Measurements from ENCODE around the gene SPESP1.
"Not testable (repeated sequence)": the region's sequence is repeated elsewhere in the genome, so short reads cannot be mapped to it uniquely, and the experiment has no call there.

The SPESP1 gene

DNA sequence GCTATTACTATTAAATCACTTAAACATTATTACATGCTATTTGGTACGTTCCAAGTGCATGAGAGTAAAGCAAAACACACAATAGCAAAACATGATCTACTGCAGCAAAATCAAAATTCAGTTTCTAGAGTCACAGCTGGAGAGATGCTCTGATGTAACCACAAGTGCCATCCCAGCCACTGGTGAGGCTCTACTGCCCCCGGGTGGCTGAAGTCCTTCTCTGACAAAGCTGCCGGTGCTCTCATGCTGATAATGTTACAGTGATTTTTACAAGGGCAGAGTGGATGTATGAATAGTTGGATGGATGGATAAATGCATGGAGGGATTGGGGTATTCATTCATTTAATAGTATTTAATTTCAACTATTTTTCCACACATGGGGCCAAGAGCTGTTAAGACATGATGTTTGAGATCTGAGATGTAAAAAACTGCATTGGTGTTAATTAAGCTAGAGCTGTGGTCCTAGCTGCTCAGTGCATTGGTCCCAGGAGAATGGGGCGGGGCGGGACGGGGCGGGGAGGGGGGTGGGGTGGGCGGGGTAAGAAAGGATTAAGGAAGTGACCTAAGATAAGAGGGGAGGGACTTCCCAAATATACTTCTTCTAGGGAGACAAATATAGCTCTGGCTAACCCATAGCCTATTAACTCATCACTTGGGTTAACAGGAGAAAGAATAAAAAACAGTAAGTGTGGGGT lies 5.3 kb upstream of the SPESP1 start:
- Mint-ChIP-seq H3K4me3 (no peak overlapping the region), H3K4me1 (ENCODE audit: low read depth in 2 of 2) (peaks cover 0 to 3% of the 10 kb centered on the region in 2 donors), H3K27ac (no peak overlapping the region), H3K27me3 (peaks cover 38 to 46% of the 10 kb centered on the region in 2 donors), H3K9me3 (no peaks in the 10 kb centered on the region), H3K36me3 (ENCODE audit: insufficient read depth) (no peaks in the 10 kb centered on the region)
- ATAC-seq (replicated peaks) = peak; percentile 50
- peak; percentile 20 to 50 (median 27) for DNase-seq

GRCh38 chr15:68933001-68933400 lies 2.7 kb downstream of the SPESP1 start:
- H3K4me3 Mint-ChIP-seq = no peak overlapping the region
- ATAC-seq (replicated peaks) (no peak), DNase-seq (no peak)
- H3K36me3 Mint-ChIP-seq (ENCODE audit: insufficient read depth) = no peaks in the 10 kb centered on the region
- no peaks in the 10 kb centered on the region for H3K9me3 Mint-ChIP-seq
- peaks cover 17 to 18% of the 10 kb centered on the region in 2 donors for H3K27me3 Mint-ChIP-seq
- H3K27ac Mint-ChIP-seq = no peak overlapping the region
- no peaks in the 10 kb centered on the region for H3K4me1 Mint-ChIP-seq (ENCODE audit: low read depth in 2 of 2)

DNA sequence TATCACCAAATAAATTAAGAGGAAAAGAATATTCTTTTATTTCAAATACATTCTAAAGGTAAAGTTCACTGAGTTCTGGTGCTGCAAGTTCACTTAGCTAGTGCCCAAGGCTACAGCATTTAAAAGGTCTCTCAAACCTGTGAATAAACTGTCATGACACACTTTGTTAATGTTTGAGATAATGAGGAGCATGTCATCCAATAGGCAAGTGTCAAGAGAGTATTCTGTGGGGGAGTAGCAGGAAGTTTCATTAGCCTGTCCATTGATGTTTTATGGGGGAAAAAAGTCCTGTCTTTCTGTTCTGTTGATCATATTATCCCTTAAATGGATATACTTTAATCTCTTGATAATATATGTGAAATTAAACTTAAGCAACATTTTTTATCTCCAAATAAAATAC lies 4.0 kb downstream of the SPESP1 start:
- Mint-ChIP-seq H3K36me3 (ENCODE audit: insufficient read depth) (no peaks in the 10 kb centered on the region), H3K4me1 (ENCODE audit: low read depth in 2 of 2) (no peaks in the 10 kb centered on the region), H3K27me3 (peaks cover 17 to 23% of the 10 kb centered on the region in 2 donors), H3K27ac (no peak overlapping the region), H3K9me3 (no peaks in the 10 kb centered on the region), H3K4me3 (no peak overlapping the region)
- DNase-seq (no peak), ATAC-seq (replicated peaks) (no peak)

- H3K4me3 Mint-ChIP-seq = no peak overlapping the region
- H3K27me3 Mint-ChIP-seq = peaks cover 15 to 28% of the 10 kb centered on the region in 2 donors
- H3K36me3 Mint-ChIP-seq (ENCODE audit: insufficient read depth) = no peaks in the 10 kb centered on the region
- no peaks in the 10 kb centered on the region for H3K9me3 Mint-ChIP-seq
- DNase-seq (no peak), ATAC-seq (replicated peaks) (no peak)
- H3K4me1 Mint-ChIP-seq (ENCODE audit: low read depth in 2 of 2) = no peaks in the 10 kb centered on the region
- H3K27ac Mint-ChIP-seq = no peak overlapping the region
These were observed 5.1 kb downstream of the SPESP1 start for GRCh38 chr15:68935400-68935937.

DNA sequence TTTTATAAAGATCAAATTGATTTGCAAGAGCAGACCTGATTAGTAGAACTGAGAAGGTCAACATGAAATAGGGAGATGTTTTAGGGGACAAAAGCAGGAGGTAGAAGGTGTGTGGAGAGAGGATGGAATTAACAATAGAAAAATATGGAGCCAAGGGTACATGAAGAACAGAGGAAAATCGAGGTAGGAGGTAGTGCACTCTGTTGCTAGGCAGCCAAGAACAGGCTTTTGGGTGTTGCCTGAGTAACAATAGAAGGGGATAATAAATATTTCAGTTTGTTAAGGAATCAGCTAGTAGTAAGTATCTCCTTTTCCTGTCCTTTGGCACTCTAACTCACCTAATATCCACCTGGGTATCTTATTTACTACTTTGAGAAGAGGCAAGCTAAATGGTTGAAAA lies 9.2 kb downstream of the SPESP1 start:
- Mint-ChIP-seq H3K36me3 (ENCODE audit: insufficient read depth) (no peaks in the 10 kb centered on the region), H3K4me1 (ENCODE audit: low read depth in 2 of 2) (no peaks in the 10 kb centered on the region), H3K27ac (no peak overlapping the region), H3K4me3 (no peak overlapping the region), H3K9me3 (no peaks in the 10 kb centered on the region), H3K27me3 (peaks cover 43 to 51% of the 10 kb centered on the region in 2 donors)
- ATAC-seq (replicated peaks) (no peak), DNase-seq (no peak)

DNA sequence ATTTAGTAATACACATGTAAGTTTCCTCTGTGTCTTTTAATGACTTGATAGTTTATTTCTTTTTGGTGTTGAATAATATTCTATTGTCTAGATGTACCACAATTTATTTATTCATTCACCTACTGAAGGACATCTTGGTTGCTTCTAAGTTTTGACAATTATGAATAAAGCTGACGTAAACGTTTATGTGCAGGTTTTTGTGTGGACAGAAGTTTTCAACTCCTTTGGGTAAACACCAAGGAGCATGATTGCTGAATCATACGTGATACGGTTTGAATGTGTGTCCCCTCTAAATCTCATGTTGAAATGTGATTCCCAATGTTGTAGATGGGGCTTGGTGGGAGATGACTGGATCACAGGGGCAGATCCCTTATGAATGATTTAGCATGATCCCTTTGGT lies 21.5 kb downstream of the SPESP1 start:
- DNase-seq (no peak), ATAC-seq (replicated peaks) (no peak)
- Mint-ChIP-seq H3K4me1 (ENCODE audit: low read depth in 2 of 2) (no peaks in the 10 kb centered on the region), H3K9me3 (no peaks in the 10 kb centered on the region), H3K27me3 (peaks cover 13 to 50% of the 10 kb centered on the region in 2 donors), H3K27ac (no peak overlapping the region), H3K36me3 (ENCODE audit: insufficient read depth) (no peaks in the 10 kb centered on the region), H3K4me3 (no peak overlapping the region)

- DNase-seq (no peak), ATAC-seq (replicated peaks) (no peak)
- Mint-ChIP-seq H3K9me3 (no peaks in the 10 kb centered on the region), H3K27ac (no peak overlapping the region), H3K4me3 (no peak overlapping the region), H3K27me3 (peaks cover 54 to 78% of the 10 kb centered on the region in 2 donors), H3K36me3 (ENCODE audit: insufficient read depth) (no peaks in the 10 kb centered on the region), H3K4me1 (ENCODE audit: low read depth in 2 of 2) (no peaks in the 10 kb centered on the region)
These were observed 27.4 kb downstream of the SPESP1 start for GRCh38 chr15:68957696-68958095.

DNA sequence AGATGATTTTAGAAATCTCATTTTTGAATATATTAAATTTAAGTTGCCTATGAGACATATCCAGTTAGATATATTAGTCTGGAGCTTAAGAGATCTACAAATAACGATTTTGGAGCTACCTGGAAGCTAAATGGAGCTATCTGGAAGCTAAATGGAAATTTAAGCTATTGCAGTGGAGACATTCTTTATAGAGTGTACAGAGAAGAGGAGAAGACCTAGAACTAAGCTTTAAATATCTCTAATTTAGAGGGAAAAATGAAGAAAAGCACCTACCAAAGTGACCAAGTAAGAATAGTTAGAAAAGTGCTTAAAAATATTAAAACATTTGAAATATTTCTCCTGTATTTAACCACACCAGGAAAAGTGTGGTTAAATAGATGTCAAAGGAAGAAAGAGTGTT lies 28.3 kb downstream of the SPESP1 start:
- Mint-ChIP-seq H3K36me3 (ENCODE audit: insufficient read depth) (no peaks in the 10 kb centered on the region), H3K27me3 (peaks cover 63 to 81% of the 10 kb centered on the region in 2 donors), H3K27ac (no peak overlapping the region), H3K9me3 (no peaks in the 10 kb centered on the region), H3K4me3 (no peak overlapping the region), H3K4me1 (ENCODE audit: low read depth in 2 of 2) (no peaks in the 10 kb centered on the region)
- no peak for DNase-seq
- ATAC-seq (replicated peaks) = no peak

DNA sequence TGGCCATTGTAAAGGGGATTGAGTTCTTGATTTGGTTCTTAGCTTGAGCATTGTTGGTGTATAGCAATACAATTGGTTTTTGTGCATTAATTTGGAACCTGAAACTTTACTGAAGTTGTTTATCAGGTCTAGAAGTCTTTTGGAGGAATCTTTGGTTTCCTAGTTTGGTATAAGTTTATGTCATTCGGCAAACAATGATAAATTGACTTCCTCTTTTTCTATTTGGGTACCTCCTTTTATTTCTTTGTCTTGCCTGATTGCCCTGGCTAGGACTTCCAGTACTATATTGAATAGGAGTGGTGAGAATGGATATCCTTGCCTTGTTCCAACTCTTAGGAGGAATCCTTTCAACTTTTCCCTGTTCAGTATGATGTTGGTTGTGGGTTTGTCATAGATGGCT lies 32.1 kb downstream of the SPESP1 start:
- H3K36me3 Mint-ChIP-seq (ENCODE audit: insufficient read depth) = no peaks in the 10 kb centered on the region
- no peak overlapping the region for H3K4me3 Mint-ChIP-seq
- no peak for ATAC-seq (replicated peaks)
- H3K4me1 Mint-ChIP-seq (ENCODE audit: low read depth in 2 of 2) = no peaks in the 10 kb centered on the region
- H3K9me3 Mint-ChIP-seq = no peaks in the 10 kb centered on the region
- DNase-seq = no peak
- no peak overlapping the region for H3K27ac Mint-ChIP-seq
- H3K27me3 Mint-ChIP-seq = peaks cover 64 to 71% of the 10 kb centered on the region in 2 donors

DNA sequence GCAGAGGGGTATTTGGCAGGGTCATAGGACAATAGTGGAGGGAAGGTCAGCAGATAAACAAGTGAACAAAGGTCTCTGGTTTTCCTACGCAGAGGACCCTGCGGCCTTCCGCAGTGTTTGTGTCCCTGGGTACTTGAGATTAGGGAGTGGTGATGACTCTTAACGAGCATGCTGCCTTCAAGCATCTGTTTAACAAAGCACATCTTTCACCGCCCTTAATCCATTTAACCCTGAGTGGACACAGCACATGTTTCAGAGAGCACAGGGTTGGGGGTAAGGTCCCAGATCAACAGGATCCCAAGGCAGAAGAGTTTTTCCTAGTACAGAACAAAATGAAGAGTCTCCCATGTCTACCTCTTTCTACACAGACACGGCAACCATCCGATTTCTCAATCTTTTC lies 33.4 kb downstream of the SPESP1 start:
- DNase-seq; H3K9me3 Mint-ChIP-seq; H3K4me1 Mint-ChIP-seq (ENCODE audit: low read depth in 2 of 2); ATAC-seq (replicated peaks); H3K4me3 Mint-ChIP-seq; H3K36me3 Mint-ChIP-seq (ENCODE audit: insufficient read depth); H3K27ac Mint-ChIP-seq: not testable (repeated sequence)
- peaks cover 59 to 68% of the 10 kb centered on the region in 2 donors for H3K27me3 Mint-ChIP-seq

- no peak overlapping the region for H3K27ac Mint-ChIP-seq
- H3K36me3 Mint-ChIP-seq (ENCODE audit: insufficient read depth) = no peaks in the 10 kb centered on the region
- DNase-seq (no peak), ATAC-seq (replicated peaks) (no peak)
- no peaks in the 10 kb centered on the region for H3K4me1 Mint-ChIP-seq (ENCODE audit: low read depth in 2 of 2)
- H3K4me3 Mint-ChIP-seq = no peak overlapping the region
- H3K27me3 Mint-ChIP-seq = peaks cover 48 to 52% of the 10 kb centered on the region in 2 donors
- H3K9me3 Mint-ChIP-seq = peaks cover 8 to 9% of the 10 kb centered on the region in 2 donors
These were observed 36.7 kb downstream of the SPESP1 start for GRCh38 chr15:68966996-68967395.

DNA sequence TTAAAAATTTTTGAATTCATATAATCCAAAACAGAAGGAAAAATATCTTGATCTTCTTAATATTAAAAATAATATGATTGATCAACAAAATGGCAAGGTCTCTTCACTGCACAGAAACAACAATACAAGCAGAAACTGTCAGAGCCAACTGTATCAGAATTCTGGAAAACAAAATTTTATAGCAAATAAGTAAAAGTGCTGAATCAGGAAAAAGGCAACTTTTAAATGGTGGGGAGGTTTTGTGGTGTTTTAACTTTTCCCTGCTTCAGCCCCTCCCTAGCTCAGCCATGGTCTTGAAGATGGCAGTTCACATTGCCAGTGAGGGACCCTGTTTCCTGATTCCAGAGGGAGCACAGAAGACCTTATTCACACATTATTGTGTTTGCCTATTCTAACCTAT lies 37.6 kb downstream of the SPESP1 start:
- Mint-ChIP-seq H3K4me3 (no peak overlapping the region), H3K36me3 (ENCODE audit: insufficient read depth) (no peaks in the 10 kb centered on the region), H3K27ac (no peak overlapping the region), H3K4me1 (ENCODE audit: low read depth in 2 of 2) (no peaks in the 10 kb centered on the region), H3K27me3 (peaks cover 48 to 51% of the 10 kb centered on the region in 2 donors), H3K9me3 (peaks cover 8 to 9% of the 10 kb centered on the region in 2 donors)
- DNase-seq = no peak
- no peak for ATAC-seq (replicated peaks)

DNA sequence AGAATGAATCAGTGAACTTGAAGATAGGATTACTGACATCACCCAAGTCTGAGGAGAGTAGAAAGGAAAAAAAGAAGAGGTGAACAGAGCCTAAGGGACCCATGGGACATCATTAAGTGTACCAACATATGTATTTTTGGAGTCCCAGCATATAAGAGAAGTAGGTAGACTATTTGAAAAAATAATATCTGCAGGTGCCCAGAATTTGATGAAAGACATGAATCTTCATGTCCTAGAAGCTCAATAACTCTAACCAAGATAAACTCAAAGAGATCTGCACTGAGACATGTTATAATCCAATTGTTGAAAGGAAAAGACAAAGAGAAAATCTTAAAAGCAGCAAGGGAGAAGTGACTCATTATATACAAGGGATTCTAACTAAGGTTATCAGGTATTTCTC lies 39.0 kb downstream of the SPESP1 start:
- H3K36me3 Mint-ChIP-seq (ENCODE audit: insufficient read depth) = no peaks in the 10 kb centered on the region
- no peaks in the 10 kb centered on the region for H3K4me1 Mint-ChIP-seq (ENCODE audit: low read depth in 2 of 2)
- H3K27me3 Mint-ChIP-seq = peaks cover 48 to 51% of the 10 kb centered on the region in 2 donors
- ATAC-seq (replicated peaks) (no peak), DNase-seq (no peak)
- H3K27ac Mint-ChIP-seq = no peak overlapping the region
- peaks cover 8 to 9% of the 10 kb centered on the region in 2 donors for H3K9me3 Mint-ChIP-seq
- H3K4me3 Mint-ChIP-seq = no peak overlapping the region

DNA sequence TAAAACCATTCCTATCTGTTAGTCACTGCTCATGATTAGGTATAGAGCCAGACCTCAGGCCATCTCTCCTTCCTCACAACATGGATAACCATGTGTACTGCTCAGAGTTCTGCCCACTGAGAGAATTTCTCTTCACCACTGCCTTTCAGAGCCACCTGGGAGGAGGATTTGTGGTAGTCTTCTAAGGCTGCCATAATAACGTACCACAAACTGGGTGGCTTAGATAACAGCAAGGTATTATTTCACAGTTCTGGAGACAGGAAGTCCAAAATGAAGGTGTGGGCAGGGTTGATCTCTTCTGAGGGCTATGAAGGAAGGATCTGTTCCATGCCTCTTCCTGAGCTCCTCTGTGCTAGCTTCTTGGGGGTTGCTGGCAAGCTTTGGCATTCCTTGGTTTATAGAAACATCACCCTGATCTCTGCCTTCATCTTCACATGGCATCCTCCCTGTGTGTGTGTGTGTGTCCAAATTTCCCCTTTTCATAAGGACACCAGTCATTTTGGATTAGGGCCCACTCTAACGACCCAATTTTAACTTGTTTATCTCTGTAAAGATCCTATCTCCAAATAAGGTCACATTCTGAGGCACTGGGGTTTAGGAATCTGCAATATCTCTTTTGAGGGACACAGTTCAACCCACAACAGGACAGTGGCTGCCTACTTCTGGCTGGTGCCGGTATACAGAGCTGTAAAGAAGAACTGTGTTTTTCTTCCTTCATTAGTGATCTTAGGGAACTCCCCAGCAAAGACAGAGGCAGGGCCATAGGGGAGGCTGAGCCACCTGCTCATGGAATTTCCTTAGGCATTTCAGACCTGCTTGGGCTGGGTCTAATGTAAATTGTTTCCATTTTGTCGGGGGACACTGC lies 42.1 kb downstream of the SPESP1 start:
- Mint-ChIP-seq H3K27me3 (peaks cover 36 to 47% of the 10 kb centered on the region in 2 donors), H3K27ac (no peak overlapping the region), H3K36me3 (ENCODE audit: insufficient read depth) (no peaks in the 10 kb centered on the region), H3K4me1 (ENCODE audit: low read depth in 2 of 2) (no peaks in the 10 kb centered on the region), H3K9me3 (peaks cover 8 to 12% of the 10 kb centered on the region in 2 donors), H3K4me3 (no peak overlapping the region)
- no peak for DNase-seq
- no peak for ATAC-seq (replicated peaks)
